NCI-H748 treated with DMSO at 0.1 percent for 48 hours (cell line): ENCODE results near the gene ZNF594.
A peak's percentile ranks its signal among the peaks of the same experiment; 100 is the strongest.
"Not testable (repeated sequence)": the region's sequence is repeated elsewhere in the genome, so short reads cannot be mapped to it uniquely, and the experiment has no call there.

ENCODE experiments used
- DNase-seq: peaks from one replicate; lab custom pipeline; 2025; lab: John Stamatoyannopoulos, UW

The ZNF594 gene

GRCh38 chr17:5191541-5192417, at the start of gene ZNF594:
TSS of gene ZNF594 (minus strand) at chr17:5191868. CDS start at chr17:5184256, 7,612 bp downstream.
- DNase-seq, result peak; percentile 95

- not testable (repeated sequence) for DNase-seq
Measured at GRCh38 chr17:5239769-5240168, 48.1 kb upstream of the ZNF594 start.

DNA sequence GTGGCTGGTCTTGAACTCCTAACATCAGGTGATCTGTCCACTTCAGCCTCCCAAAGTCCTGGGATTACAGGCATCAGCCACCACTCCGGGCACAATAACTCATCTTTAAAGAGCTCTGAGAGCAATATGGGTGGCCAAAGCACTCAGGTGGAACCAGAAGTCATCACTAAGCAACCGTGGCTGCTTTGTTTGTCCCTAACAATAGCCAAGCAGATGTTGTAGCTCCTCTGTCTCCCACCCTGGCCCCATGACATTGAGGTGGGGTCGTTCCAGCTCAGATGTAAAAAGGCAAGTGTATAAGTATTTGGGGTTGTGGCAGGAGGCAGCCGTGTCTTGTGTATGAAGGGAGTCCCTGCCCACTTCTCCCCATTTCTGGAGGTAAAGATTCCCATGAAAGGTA, 46.7 kb upstream of the ZNF594 start:
- DNase-seq, result no peak

DNA sequence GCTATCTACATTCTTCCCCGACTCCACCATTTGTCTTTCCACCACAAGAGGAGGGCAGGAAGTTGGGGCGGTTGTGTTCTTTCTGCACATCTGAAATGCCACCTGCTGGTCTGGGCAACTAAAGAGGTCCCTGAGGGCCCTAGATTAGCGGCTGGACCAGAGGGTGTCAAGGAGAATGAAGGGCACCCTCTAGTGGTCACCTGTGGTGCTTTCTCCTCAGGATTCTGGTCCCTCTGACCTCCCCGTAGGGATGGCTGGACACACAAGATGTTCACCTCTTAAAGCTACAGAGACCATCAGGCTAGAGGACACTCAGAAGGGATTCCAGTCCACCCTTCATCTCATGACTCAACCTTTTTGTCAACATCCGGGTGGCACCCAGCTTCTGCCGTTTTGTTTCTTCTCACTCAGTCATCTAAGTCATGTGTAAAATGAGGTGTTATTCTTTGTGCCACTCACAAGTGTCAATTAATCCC, 45.9 kb upstream of the ZNF594 start:
- peak; percentile 74 for DNase-seq

DNA sequence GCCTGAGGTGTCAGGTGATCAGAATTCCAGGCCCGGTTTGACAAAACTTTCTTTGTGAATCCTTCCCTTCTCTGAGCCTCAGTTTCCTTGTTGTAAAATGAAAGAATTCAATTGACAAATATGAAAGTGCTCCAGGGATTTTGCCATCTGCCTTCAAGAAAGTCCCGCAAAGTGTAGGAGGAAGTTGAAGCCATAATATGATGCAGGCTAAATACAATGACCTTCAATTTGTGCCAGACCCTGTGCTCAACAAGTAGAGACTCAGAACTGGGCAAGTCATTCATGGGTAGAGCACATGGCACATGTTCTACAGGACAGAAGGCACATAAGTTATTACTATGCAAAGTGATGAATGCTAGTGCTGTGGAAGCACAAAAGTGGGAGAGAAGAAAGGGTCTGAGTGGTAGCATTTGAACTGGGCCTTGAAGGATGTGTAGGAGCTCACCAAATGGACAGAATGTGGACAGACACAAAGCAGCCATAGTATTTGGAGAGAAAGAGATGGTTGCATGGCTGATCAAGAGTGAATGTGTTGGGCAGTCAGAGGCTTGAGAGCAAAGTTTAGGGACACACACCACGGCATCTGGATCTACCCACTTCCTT, 45.4 kb upstream of the ZNF594 start:
- DNase-seq, result no peak

DNA sequence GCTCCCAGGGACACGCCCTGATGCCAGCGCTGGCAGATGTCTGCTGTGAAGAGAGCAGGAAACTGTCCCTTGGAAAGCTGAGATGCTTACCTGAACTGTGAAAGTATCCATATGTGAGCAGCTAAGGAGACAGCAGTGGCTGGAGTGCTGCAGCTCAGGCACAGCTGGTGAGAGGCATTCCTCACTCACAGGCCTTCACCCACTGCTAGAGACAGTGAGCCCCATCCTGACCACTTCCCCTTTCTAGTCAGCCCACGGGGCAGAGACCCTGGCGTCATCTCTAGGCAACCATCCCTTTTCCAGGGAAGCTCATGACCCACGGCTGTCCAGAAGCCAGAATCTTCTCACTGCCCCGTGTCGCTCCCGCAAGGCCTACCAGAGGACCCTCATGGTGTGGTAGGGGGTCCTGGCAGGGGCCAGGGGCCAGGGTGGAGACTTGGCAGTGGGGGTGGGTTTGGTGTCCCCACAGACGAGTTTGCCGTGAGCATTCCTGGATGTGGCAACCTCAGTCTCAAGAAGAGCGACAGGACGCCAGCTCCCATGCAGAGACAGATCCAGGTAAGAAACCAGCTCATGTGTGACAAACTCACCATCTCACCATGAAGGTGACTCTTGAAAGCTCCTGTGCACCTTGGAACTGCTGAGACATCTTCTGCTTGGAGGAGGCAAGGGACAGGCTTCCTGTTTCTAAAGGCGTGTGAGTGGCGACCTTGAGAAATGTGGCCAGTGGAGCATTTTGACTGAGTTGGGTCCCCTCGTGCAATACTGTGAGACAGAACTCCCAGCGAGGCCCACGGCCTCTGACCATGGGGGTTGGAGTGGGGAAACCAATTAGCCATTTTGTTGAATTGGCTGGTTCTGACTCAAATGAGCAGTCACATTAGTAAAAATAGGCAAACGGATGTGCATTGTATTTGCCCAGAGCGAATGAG, 43.2 kb upstream of the ZNF594 start, which contains the start of gene SCIMP:
SCIMP (minus strand) TSS at position 216 of the 932 bp plus-strand sequence; CDS start at position 111, 105 bp downstream.
- DNase-seq, result no peak

- not testable (repeated sequence) for DNase-seq
Measured at GRCh38 chr17:5233492-5233891, 41.8 kb upstream of the ZNF594 start.

GRCh38 chr17:5226940-5227878, 35.5 kb upstream of the ZNF594 start:
- no peak for DNase-seq

DNA sequence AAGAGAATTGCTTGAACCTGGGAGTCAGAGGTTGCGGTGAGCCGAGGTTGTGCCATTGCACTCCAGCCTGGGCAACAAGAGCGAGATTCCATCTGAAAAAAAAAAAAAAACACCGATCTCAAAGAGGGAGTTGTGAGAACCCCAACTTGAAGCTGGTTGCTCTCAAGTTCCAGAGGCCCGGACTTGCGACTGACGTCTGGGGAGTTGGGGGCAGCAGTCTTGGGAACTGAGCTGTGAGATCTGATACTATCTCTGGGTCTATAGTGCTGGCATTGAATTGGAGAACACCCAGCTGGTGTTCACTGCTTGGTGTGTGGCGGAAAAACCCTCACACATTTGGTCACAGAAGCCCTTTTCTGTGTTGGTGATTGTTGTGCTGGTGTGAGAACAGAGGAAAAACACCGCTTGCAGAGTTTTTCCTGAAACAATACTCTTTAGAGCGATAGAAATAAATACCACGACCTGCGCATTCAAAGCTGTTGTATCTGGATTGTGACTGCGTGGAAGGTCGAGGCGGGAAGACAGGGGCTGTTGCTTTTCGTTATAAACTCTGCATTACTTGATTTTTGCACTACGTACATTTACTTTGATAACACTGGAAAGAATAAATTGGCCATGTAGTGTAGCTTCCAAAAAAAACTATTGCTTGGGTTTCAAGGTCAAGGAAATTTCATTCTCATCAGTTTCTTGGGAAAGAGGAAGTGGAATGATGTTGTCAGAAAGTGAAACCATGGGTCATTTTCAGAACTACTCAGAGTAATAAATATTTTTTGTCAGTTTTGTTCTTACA, 34.2 kb upstream of the ZNF594 start:
- DNase-seq, result no peak

DNA sequence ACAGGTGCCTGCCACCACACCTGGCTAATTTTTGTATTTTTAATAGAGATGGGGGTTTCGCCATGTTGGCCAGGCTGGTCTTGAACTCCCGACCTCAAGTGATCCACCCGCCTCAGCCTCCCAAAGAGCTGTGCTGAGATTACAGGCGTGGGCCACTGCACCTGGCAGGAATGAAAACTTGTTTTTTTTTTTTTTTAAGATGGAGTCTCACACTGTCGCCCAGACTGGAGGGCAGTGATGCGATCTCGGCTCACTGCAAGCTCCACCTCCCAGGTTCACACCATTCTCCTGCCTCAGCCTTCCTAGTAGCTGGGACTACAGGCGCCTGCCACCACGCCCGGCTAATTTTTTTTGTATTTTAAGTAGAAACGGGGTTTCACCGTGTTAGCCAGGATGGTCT, 30.2 kb upstream of the ZNF594 start:
- DNase-seq, result not testable (repeated sequence)

GRCh38 chr17:5220074-5220473, 28.4 kb upstream of the ZNF594 start:
- DNase-seq, result no peak

GRCh38 chr17:5219536-5219935, 27.9 kb upstream of the ZNF594 start:
- no peak for DNase-seq

DNA sequence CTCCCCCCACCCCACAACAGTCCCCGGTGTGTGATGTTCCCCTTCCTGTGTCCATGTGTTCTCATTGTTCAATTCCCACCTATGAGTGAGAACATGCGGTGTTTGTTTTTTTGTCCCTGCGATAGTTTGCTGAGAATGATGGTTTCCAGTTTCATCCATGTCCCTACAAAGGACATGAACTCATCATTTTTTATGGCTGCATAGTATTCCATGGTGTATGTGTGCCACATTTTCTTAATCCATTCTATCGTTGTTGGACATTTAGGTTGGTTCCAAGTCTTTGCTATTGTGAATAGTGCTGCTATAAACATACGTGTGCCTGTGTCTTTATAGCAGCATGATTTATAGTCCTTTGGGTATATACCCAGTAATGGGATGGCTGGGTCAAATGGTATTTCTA, 25.9 kb upstream of the ZNF594 start:
- DNase-seq, result not testable (repeated sequence)

- DNase-seq, result no peak
Measured at GRCh38 chr17:5211458-5211857, 19.8 kb upstream of the ZNF594 start.

DNA sequence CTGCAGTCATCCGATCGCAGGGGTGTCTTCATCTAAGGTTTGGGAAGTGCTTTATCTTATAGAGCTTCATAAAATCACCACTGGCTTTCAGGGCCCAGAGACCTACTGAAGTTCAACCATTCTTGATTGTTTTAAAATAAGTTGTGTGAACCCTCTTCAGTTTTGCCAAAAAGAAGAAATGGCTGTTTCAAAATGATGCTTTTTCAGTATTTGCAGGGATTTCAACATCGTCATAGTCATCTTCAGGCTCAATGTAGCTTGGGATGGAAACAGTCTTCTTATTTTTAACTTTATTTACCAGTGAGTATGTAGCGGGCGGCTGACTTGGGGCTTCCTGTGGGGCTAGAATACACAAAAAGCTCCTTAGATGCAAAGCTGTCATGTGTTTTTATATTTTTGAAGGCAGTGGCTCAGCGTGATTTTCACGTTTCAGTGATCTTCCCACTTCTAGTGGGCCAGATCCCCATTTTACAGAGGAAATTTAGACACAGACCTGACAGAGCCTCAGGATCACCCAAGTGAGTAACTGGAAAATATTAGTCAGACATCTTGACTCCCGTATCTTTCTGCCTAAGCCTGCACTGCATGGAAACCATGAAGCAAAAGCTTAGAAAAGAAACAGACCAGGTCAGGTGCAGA, 19.1 kb upstream of the ZNF594 start:
- DNase-seq, result no peak

- DNase-seq, result no peak
Measured at GRCh38 chr17:5210091-5210490, 18.4 kb upstream of the ZNF594 start.

DNA sequence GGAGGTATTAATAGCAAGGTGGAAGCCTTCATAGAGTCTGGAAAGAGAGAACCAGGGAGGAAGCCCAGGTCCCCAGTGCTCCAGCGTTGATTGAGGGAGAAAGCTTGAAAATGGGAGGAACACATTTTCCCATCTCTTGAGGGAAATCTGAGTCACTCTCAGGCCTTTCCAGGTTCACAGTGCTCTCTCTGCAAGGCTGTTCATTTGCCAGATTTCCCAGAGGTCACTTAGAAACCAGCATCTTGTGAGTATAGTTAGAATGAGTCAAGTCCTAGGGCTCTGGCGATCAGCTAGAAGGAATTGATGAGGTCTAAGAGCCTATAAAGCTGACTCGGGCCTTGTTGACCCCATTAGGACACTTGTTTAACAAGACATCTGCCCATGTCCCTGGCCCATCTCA, 17.7 kb upstream of the ZNF594 start:
- DNase-seq, result no peak

GRCh38 chr17:5203908-5204294, 12.2 kb upstream of the ZNF594 start:
- DNase-seq, result no peak

GRCh38 chr17:5203178-5203907, 11.7 kb upstream of the ZNF594 start:
- no peak for DNase-seq
